ENCODE measurements around the gene LRRC14B. TPM values are rescaled to one million over a fixed set of nuclear protein-coding genes. Genes with fewer than 3 reads are reported as not detected.

The LRRC14B gene
- total RNA-seq, 4 donors from 2014 or later: not detected

- DNase-seq: no peak
- Histone ChIP-seq H3K4me3 (no peak overlapping the region), H3K27me3 (no peaks in the 10 kb centered on the region), H3K27ac (no peak overlapping the region), H3K36me3 (no peaks in the 10 kb centered on the region), H3K9me3 (peaks cover 0 to 12% of the 10 kb centered on the region in 2 donors), H3K4me1 (no peaks in the 10 kb centered on the region)
- TF ChIP-seq CTCF (IDR thresholded peaks at IDR 0.05) (no peak), POLR2A (IDR thresholded peaks at IDR 0.05) (no peak)
- intact Hi-C loops (cut with DNase I; ENCODE audit: low total_unique reads): no loop called here
Measured at GRCh38 chr5:145585-146323, 45.5 kb upstream of the LRRC14B start.

GRCh38 chr5:147751-148150, 43.5 kb upstream of the LRRC14B start:
- Histone ChIP-seq H3K4me3 (no peak overlapping the region), H3K27me3 (no peaks in the 10 kb centered on the region), H3K36me3 (no peaks in the 10 kb centered on the region), H3K27ac (no peak overlapping the region), H3K9me3 (peaks cover 0 to 12% of the 10 kb centered on the region in 2 donors), H3K4me1 (no peaks in the 10 kb centered on the region)
- intact Hi-C loops (cut with DNase I; ENCODE audit: low total_unique reads): no loop called here
- no peak for DNase-seq
- no peak for TF ChIP-seq POLR2A (IDR thresholded peaks at IDR 0.05)
- no peak for TF ChIP-seq CTCF (IDR thresholded peaks at IDR 0.05)

GRCh38 chr5:149745-150485, 41.4 kb upstream of the LRRC14B start:
- H3K36me3 ChIP-seq: no peaks in the 10 kb centered on the region
- no peak for DNase-seq
- H3K27ac ChIP-seq: no peak overlapping the region
- peaks cover 0 to 12% of the 10 kb centered on the region in 2 donors for H3K9me3 ChIP-seq
- intact Hi-C loops (cut with DNase I; ENCODE audit: low total_unique reads): no loop called here
- TF ChIP-seq POLR2A (IDR thresholded peaks at IDR 0.05) (no peak), CTCF (IDR thresholded peaks at IDR 0.05) (no peak)
- H3K4me3 ChIP-seq: no peak overlapping the region
- H3K4me1 ChIP-seq: no peaks in the 10 kb centered on the region
- no peaks in the 10 kb centered on the region for H3K27me3 ChIP-seq

- H3K27ac ChIP-seq: no peak overlapping the region
- H3K36me3 ChIP-seq: no peaks in the 10 kb centered on the region
- peaks cover 0 to 12% of the 10 kb centered on the region in 2 donors for H3K9me3 ChIP-seq
- no peak for DNase-seq
- no peaks in the 10 kb centered on the region for H3K4me1 ChIP-seq
- no peaks in the 10 kb centered on the region for H3K27me3 ChIP-seq
- intact Hi-C loops (cut with DNase I; ENCODE audit: low total_unique reads): no loop called here
- no peak for TF ChIP-seq POLR2A (IDR thresholded peaks at IDR 0.05)
- TF ChIP-seq CTCF (IDR thresholded peaks at IDR 0.05): no peak
- H3K4me3 ChIP-seq: no peak overlapping the region
Measured at GRCh38 chr5:150746-151145, 40.5 kb upstream of the LRRC14B start.

GRCh38 chr5:152077-152476, 39.2 kb upstream of the LRRC14B start:
- no peaks in the 10 kb centered on the region for H3K27me3 ChIP-seq
- no peak overlapping the region for H3K4me3 ChIP-seq
- DNase-seq: no peak
- no peaks in the 10 kb centered on the region for H3K36me3 ChIP-seq
- intact Hi-C loops (cut with DNase I; ENCODE audit: low total_unique reads): no loop called here
- TF ChIP-seq CTCF (IDR thresholded peaks at IDR 0.05): no peak
- no peak for TF ChIP-seq POLR2A (IDR thresholded peaks at IDR 0.05)
- H3K4me1 ChIP-seq: no peaks in the 10 kb centered on the region
- H3K9me3 ChIP-seq: peaks cover 0 to 10% of the 10 kb centered on the region in 2 donors
- H3K27ac ChIP-seq: no peak overlapping the region
